Measurements from ENCODE around the gene GIPR.

- no peak for TF ChIP-seq POLR2A (IDR thresholded peaks at IDR 0.05)
- no peak for TF ChIP-seq CTCF (IDR thresholded peaks at IDR 0.05)
- peak in 1 of 2 donors; percentile 55 for TF ChIP-seq POLR2AphosphoS5 (IDR thresholded peaks at IDR 0.05; ENCODE audit: insufficient read depth in 1 of 2, low read depth in 1 of 2)
Measured at GRCh38 chr19:45630463-45630862, 37.6 kb upstream of the GIPR start.

Data from vagina (tissue), 2 donors.